ENCODE measurements around the gene IGIP. TPM values are rescaled to one million over a fixed set of nuclear protein-coding genes. Genes with fewer than 3 reads are reported as not detected.

The IGIP gene
- polyA plus RNA-seq, 1 donor (not counting 4 experiments of a cell fraction or from before 2014, with no cell fraction given) = 1.5 TPM

GRCh38 chr5:140169410-140169809 is 43.7 kb downstream of the IGIP start:
- no peaks in the 10 kb centered on the region for H3K9me1 ChIP-seq (ENCODE audit: control insufficient read depth, extremely low read depth, insufficient read depth, low read length)
- H3K4me1 ChIP-seq (ENCODE audit: control insufficient read depth, extremely low read depth, insufficient read depth, low read length) = peaks cover under 1% of the 10 kb centered on the region
- H3K9ac ChIP-seq (ENCODE audit: control insufficient read depth, extremely low read depth, insufficient read depth, low read length) = no peak overlapping the region
- H3K4me3 ChIP-seq (ENCODE audit: control insufficient read depth in 2 of 3, extremely low read depth in 1 of 3, insufficient read depth in 2 of 3, low read depth in 1 of 3, low read length in 3 of 3) = no peak overlapping the region
- TF ChIP-seq EZH2 (IDR thresholded peaks at IDR 0.05; ENCODE audit: low read length) = no peak
- TF ChIP-seq CTCF (optimal IDR thresholded peaks at IDR 0.05 in 1 of 3, IDR thresholded peaks at IDR 0.05 in 1 of 3, conservative IDR thresholded peaks at IDR 0.05 in 1 of 3; ENCODE audit: extremely low read depth in 1 of 3, insufficient read depth in 2 of 3, low read length in 3 of 3) = no peak
- H2AFZ ChIP-seq (ENCODE audit: control insufficient read depth, low read length) = no peak overlapping the region
- FAIRE-seq = no peak
- H3K9me3 ChIP-seq (ENCODE audit: control insufficient read depth, low read depth, low read length) = no peaks in the 10 kb centered on the region
- H3K27ac ChIP-seq (ENCODE audit: control insufficient read depth, insufficient read depth, low read length) = no peak overlapping the region
- H4K20me1 ChIP-seq (ENCODE audit: control insufficient read depth, extremely low read depth, insufficient read depth, low read length) = no peaks in the 10 kb centered on the region
- H3K79me2 ChIP-seq (ENCODE audit: control insufficient read depth, insufficient read depth, low read length) = no peaks in the 10 kb centered on the region
- DNase-seq (ENCODE audit: low read depth, low spot score) = no peak
- dilution Hi-C loops (cut with MboI; ENCODE audit: extremely low pct_ligation_motif_present, low sequenced_read_pairs) = loop anchor here (25.0 kb wide), 1 partner anchor 107 kb away; no protein-coding TSS in a partner anchor
- no peak overlapping the region for H3K4me2 ChIP-seq (ENCODE audit: control insufficient read depth, extremely low read depth, insufficient read depth, low read depth, low read length)
- H3K27me3 ChIP-seq (ENCODE audit: control insufficient read depth, extremely low read depth, insufficient read depth, low read length) = no peaks in the 10 kb centered on the region
- H3K36me3 ChIP-seq (ENCODE audit: control insufficient read depth in 2 of 2, extremely low read depth in 1 of 2, insufficient read depth in 2 of 2, low read length in 2 of 2) = no peaks in the 10 kb centered on the region

- Histone ChIP-seq H2AFZ (ENCODE audit: control insufficient read depth, low read length) (no peak overlapping the region), H3K9me1 (ENCODE audit: control insufficient read depth, extremely low read depth, insufficient read depth, low read length) (no peaks in the 10 kb centered on the region), H3K9me3 (ENCODE audit: control insufficient read depth, low read depth, low read length) (no peaks in the 10 kb centered on the region), H3K4me2 (ENCODE audit: control insufficient read depth, extremely low read depth, insufficient read depth, low read depth, low read length) (no peak overlapping the region), H4K20me1 (ENCODE audit: control insufficient read depth, extremely low read depth, insufficient read depth, low read length) (no peaks in the 10 kb centered on the region), H3K27me3 (ENCODE audit: control insufficient read depth, extremely low read depth, insufficient read depth, low read length) (no peaks in the 10 kb centered on the region), H3K4me1 (ENCODE audit: control insufficient read depth, extremely low read depth, insufficient read depth, low read length) (peaks cover 11% of the 10 kb centered on the region), H3K27ac (ENCODE audit: control insufficient read depth, insufficient read depth, low read length) (no peak overlapping the region), H3K79me2 (ENCODE audit: control insufficient read depth, insufficient read depth, low read length) (peaks cover 2% of the 10 kb centered on the region), H3K9ac (ENCODE audit: control insufficient read depth, extremely low read depth, insufficient read depth, low read length) (no peak overlapping the region), H3K4me3 (ENCODE audit: control insufficient read depth in 2 of 3, extremely low read depth in 1 of 3, insufficient read depth in 2 of 3, low read depth in 1 of 3, low read length in 3 of 3) (no peak overlapping the region), H3K36me3 (ENCODE audit: control insufficient read depth in 2 of 2, extremely low read depth in 1 of 2, insufficient read depth in 2 of 2, low read length in 2 of 2) (no peaks in the 10 kb centered on the region)
- dilution Hi-C loops (cut with MboI; ENCODE audit: extremely low pct_ligation_motif_present, low sequenced_read_pairs) = loop anchor here (25.0 kb wide), 1 partner anchor 110 kb away; no protein-coding TSS in a partner anchor
- no peak for DNase-seq (ENCODE audit: low read depth, low spot score)
- FAIRE-seq = no peak
- TF ChIP-seq CTCF (optimal IDR thresholded peaks at IDR 0.05 in 1 of 3, IDR thresholded peaks at IDR 0.05 in 1 of 3, conservative IDR thresholded peaks at IDR 0.05 in 1 of 3; ENCODE audit: extremely low read depth in 1 of 3, insufficient read depth in 2 of 3, low read length in 3 of 3) (no peak), EZH2 (IDR thresholded peaks at IDR 0.05; ENCODE audit: low read length) (no peak)
Measured at GRCh38 chr5:140172483-140172882, 46.7 kb downstream of the IGIP start.
